ENCODE measurements around the gene KCTD10. TPM values are rescaled to one million over a fixed set of nuclear protein-coding genes. Genes with fewer than 3 reads are reported as not detected.
A peak's percentile ranks its signal among the peaks of the same experiment; 100 is the strongest.

KCTD10 gene
- total RNA-seq, result 10 to 100 TPM; 28.3 to 76.9 (median 32.9) TPM
- polyA plus RNA-seq, result 16.5 TPM
- long read RNA-seq, donor 1, full-length matches to known transcripts, result 15 of 47 reads
- long read RNA-seq, donor 1, partial matches to known transcripts, result 2 of 47 reads
- long read RNA-seq, donor 1, other reads (novel, unspliced or antisense), result 30 of 47 reads
- long read RNA-seq, donor 2, full-length matches to known transcripts, result 12 of 23 reads
- long read RNA-seq, donor 2, partial matches to known transcripts, result 0 of 23 reads
- long read RNA-seq, donor 2, other reads (novel, unspliced or antisense), result 11 of 23 reads
- long read RNA-seq, donor 3, full-length matches to known transcripts, result 79 of 197 reads
- long read RNA-seq, donor 3, partial matches to known transcripts, result 21 of 197 reads
- long read RNA-seq, donor 3, other reads (novel, unspliced or antisense), result 97 of 197 reads
- long read RNA-seq, donor 4, full-length matches to known transcripts, result 10 of 20 reads
- long read RNA-seq, donor 4, partial matches to known transcripts, result 0 of 20 reads
- long read RNA-seq, donor 4, other reads (novel, unspliced or antisense), result 10 of 20 reads

GRCh38 chr12:109477185-109477962 is at the start of gene KCTD10, which contains the start of gene UBE3B:
KCTD10 (minus strand) TSS chr12:109477300; CDS start chr12:109477262, 38 bp downstream.
UBE3B (plus strand) TSS chr12:109477634; CDS start chr12:109483552, 5,918 bp downstream.
- DNase-seq (peak; percentile 91 to 96 (median 95)), ATAC-seq (peak; percentile 98)
- under 1% methylated on average over 54 of the region's 54 CpGs for WGBS
- Histone ChIP-seq H3K27ac (ENCODE audit: low read length) (peak within 1 kb of the TSS; percentile 98), H3K27me3 (ENCODE audit: control insufficient read depth, insufficient read depth) (no peaks in the 10 kb centered on the region), H3K9me3 (ENCODE audit: control insufficient read depth, low read length) (no peaks in the 10 kb centered on the region), H3K4me3 (ENCODE audit: low read length) (peak within 1 kb of the TSS; percentile 88), H3K4me1 (ENCODE audit: control insufficient read depth, insufficient read depth, low read length) (peaks cover 6% of the 10 kb centered on the region)
- intact Hi-C loops (cut with DNase I), result loop anchor here in 3 of 4 donors (5.0 kb wide), 2 partner anchors 40 to 45 kb away; no protein-coding TSS in a partner anchor

GRCh38 chr12:109525279-109525585 is 48.1 kb upstream of the KCTD10 start:
- no peak overlapping the region for H3K27ac ChIP-seq (ENCODE audit: low read length)
- H3K27me3 ChIP-seq (ENCODE audit: control insufficient read depth, insufficient read depth), result no peaks in the 10 kb centered on the region
- H3K4me1 ChIP-seq (ENCODE audit: control insufficient read depth, insufficient read depth, low read length), result no peaks in the 10 kb centered on the region
- DNase-seq (no peak), ATAC-seq (no peak)
- H3K9me3 ChIP-seq (ENCODE audit: control insufficient read depth, low read length), result no peaks in the 10 kb centered on the region
- no peak overlapping the region for H3K4me3 ChIP-seq (ENCODE audit: low read length)
- intact Hi-C loops (cut with DNase I), result loop anchor here in 2 of 4 donors (10.0 kb wide), 1 partner anchor 250 kb away; no protein-coding TSS in a partner anchor
- WGBS, result 87% methylated on average over 3 of the region's 3 CpGs

- no peak overlapping the region for H3K27ac ChIP-seq (ENCODE audit: low read length)
- H3K27me3 ChIP-seq (ENCODE audit: control insufficient read depth, insufficient read depth), result no peaks in the 10 kb centered on the region
- H3K9me3 ChIP-seq (ENCODE audit: control insufficient read depth, low read length), result no peaks in the 10 kb centered on the region
- ATAC-seq (no peak), DNase-seq (no peak)
- intact Hi-C loops (cut with DNase I), result loop anchor here in 2 of 4 donors (10.0 kb wide), 1 partner anchor 250 kb away; no protein-coding TSS in a partner anchor
- WGBS, result 93% methylated on average over 26 of the region's 26 CpGs
- no peak overlapping the region for H3K4me3 ChIP-seq (ENCODE audit: low read length)
- peaks cover 3% of the 10 kb centered on the region for H3K4me1 ChIP-seq (ENCODE audit: control insufficient read depth, insufficient read depth, low read length)
Observed at GRCh38 chr12:109524466-109525278, 47.6 kb upstream of the KCTD10 start.

GRCh38 chr12:109523504-109523903 is 46.4 kb upstream of the KCTD10 start:
- ATAC-seq (no peak), DNase-seq (no peak)
- no peaks in the 10 kb centered on the region for H3K9me3 ChIP-seq (ENCODE audit: control insufficient read depth, low read length)
- intact Hi-C loops (cut with DNase I), result loop anchor here in 2 of 4 donors (10.0 kb wide), 1 partner anchor 251 kb away; no protein-coding TSS in a partner anchor
- no peak overlapping the region for H3K4me3 ChIP-seq (ENCODE audit: low read length)
- no peaks in the 10 kb centered on the region for H3K27me3 ChIP-seq (ENCODE audit: control insufficient read depth, insufficient read depth)
- peaks cover 4% of the 10 kb centered on the region for H3K4me1 ChIP-seq (ENCODE audit: control insufficient read depth, insufficient read depth, low read length)
- 81% methylated on average over 5 of the region's 5 CpGs for WGBS
- H3K27ac ChIP-seq (ENCODE audit: low read length), result no peak overlapping the region

- DNase-seq (peak; percentile 66 to 89 (median 82)), ATAC-seq (peak; percentile 78 to 92)
- intact Hi-C loops (cut with DNase I), result loop anchor here in 2 of 4 donors (10.0 kb wide), 1 partner anchor 252 kb away; no protein-coding TSS in a partner anchor
- 56% methylated on average over 10 of the region's 10 CpGs for WGBS
- Histone ChIP-seq H3K27me3 (ENCODE audit: control insufficient read depth, insufficient read depth) (no peaks in the 10 kb centered on the region), H3K9me3 (ENCODE audit: control insufficient read depth, low read length) (no peaks in the 10 kb centered on the region), H3K27ac (ENCODE audit: low read length) (no peak overlapping the region), H3K4me1 (ENCODE audit: control insufficient read depth, insufficient read depth, low read length) (peaks cover 4% of the 10 kb centered on the region), H3K4me3 (ENCODE audit: low read length) (no peak overlapping the region)
Observed at GRCh38 chr12:109523071-109523470, 46.0 kb upstream of the KCTD10 start.

- no peak overlapping the region for H3K27ac ChIP-seq (ENCODE audit: low read length)
- 62% methylated on average over 10 of the region's 10 CpGs for WGBS
Observed at GRCh38 chr12:109521831-109522230, 44.7 kb upstream of the KCTD10 start.

GRCh38 chr12:109519787-109520186 is 42.7 kb upstream of the KCTD10 start:
- intact Hi-C loops (cut with DNase I), result loop anchor here in 3 of 4 donors (2.0 to 10.0 kb wide), 3 partner anchors 55 to 255 kb away; partner anchors contain the start of genes MMAB (in 1 of the 3) and MVK (in 1 of the 3)
- 83% methylated on average over 6 of the region's 6 CpGs for WGBS
- Histone ChIP-seq H3K27ac (ENCODE audit: low read length) (peak overlapping the region; percentile 43), H3K4me3 (ENCODE audit: low read length) (no peak overlapping the region), H3K4me1 (ENCODE audit: control insufficient read depth, insufficient read depth, low read length) (peaks cover 4% of the 10 kb centered on the region), H3K9me3 (ENCODE audit: control insufficient read depth, low read length) (no peaks in the 10 kb centered on the region), H3K27me3 (ENCODE audit: control insufficient read depth, insufficient read depth) (no peaks in the 10 kb centered on the region)
- no peak for DNase-seq
- no peak for ATAC-seq

More at GRCh38 chr12:109521831-109522230, 44.7 kb upstream of the KCTD10 start:
- Histone ChIP-seq H3K27me3 (ENCODE audit: control insufficient read depth, insufficient read depth) (no peaks in the 10 kb centered on the region), H3K4me1 (ENCODE audit: control insufficient read depth, insufficient read depth, low read length) (peaks cover 4% of the 10 kb centered on the region), H3K9me3 (ENCODE audit: control insufficient read depth, low read length) (no peaks in the 10 kb centered on the region), H3K4me3 (ENCODE audit: low read length) (no peak overlapping the region)
- no peak for ATAC-seq
- intact Hi-C loops (cut with DNase I), result loop anchor here in 2 of 4 donors (10.0 kb wide), 1 partner anchor 253 kb away; no protein-coding TSS in a partner anchor
- DNase-seq, result no peak

- Histone ChIP-seq H3K27ac (ENCODE audit: low read length) (peak overlapping the region; percentile 87), H3K9me3 (ENCODE audit: control insufficient read depth, low read length) (no peaks in the 10 kb centered on the region), H3K4me3 (ENCODE audit: low read length) (no peak overlapping the region), H3K27me3 (ENCODE audit: control insufficient read depth, insufficient read depth) (no peaks in the 10 kb centered on the region), H3K4me1 (ENCODE audit: control insufficient read depth, insufficient read depth, low read length) (peaks cover 4% of the 10 kb centered on the region)
- ATAC-seq, result peak; percentile 64 to 86
- peak; percentile 62 to 88 (median 76) for DNase-seq
- WGBS, result 41% methylated on average over 11 of the region's 11 CpGs
- intact Hi-C loops (cut with DNase I), result loop anchor here in 2 of 4 donors (1.0 to 10.0 kb wide), 3 partner anchors 56 to 256 kb away; partner anchors contain the start of genes MMAB (in 1 of the 2) and MVK (in 1 of the 2)
Observed at GRCh38 chr12:109518820-109519665, 41.9 kb upstream of the KCTD10 start.

GRCh38 chr12:109517619-109518018 is 40.5 kb upstream of the KCTD10 start:
- H3K4me3 ChIP-seq (ENCODE audit: low read length), result no peak overlapping the region
- ATAC-seq, result peak; percentile 12 to 30
- no peaks in the 10 kb centered on the region for H3K27me3 ChIP-seq (ENCODE audit: control insufficient read depth, insufficient read depth)
- 55% methylated on average over 6 of the region's 6 CpGs for WGBS
- no peaks in the 10 kb centered on the region for H3K9me3 ChIP-seq (ENCODE audit: control insufficient read depth, low read length)
- intact Hi-C loops (cut with DNase I), result loop anchor here in 2 of 4 donors (1.0 to 10.0 kb wide), 3 partner anchors 57 to 258 kb away; partner anchors contain the start of genes MMAB (in 1 of the 2) and MVK (in 1 of the 2)
- peak overlapping the region; percentile 13 for H3K27ac ChIP-seq (ENCODE audit: low read length)
- peaks cover 4% of the 10 kb centered on the region for H3K4me1 ChIP-seq (ENCODE audit: control insufficient read depth, insufficient read depth, low read length)
- no peak for DNase-seq

Data from right cardiac atrium (tissue), 5 donors.